Esophagus mucosa (tissue), 1 donor: ENCODE results near the gene MAP3K15. TPM values are rescaled to one million over a fixed set of nuclear protein-coding genes. Genes with fewer than 3 reads are reported as not detected.

Experiments used
- ATAC-seq: fragments of 200-7000 bp; cut with Tn5 transposase; one replicate; pipeline ENCODE4 v1.9.1; 2020
- total RNA-seq: library from RNA; stranded (reverse); gene quantifications from one replicate; pipeline ENCODE4 v1.2.4, GENCODE V29; 2023
- donor health status: DM: yes; HTN: yes; CAD: no.

Gene MAP3K15
- total RNA-seq, 1 donor from 2014 or later: not detected

DNA sequence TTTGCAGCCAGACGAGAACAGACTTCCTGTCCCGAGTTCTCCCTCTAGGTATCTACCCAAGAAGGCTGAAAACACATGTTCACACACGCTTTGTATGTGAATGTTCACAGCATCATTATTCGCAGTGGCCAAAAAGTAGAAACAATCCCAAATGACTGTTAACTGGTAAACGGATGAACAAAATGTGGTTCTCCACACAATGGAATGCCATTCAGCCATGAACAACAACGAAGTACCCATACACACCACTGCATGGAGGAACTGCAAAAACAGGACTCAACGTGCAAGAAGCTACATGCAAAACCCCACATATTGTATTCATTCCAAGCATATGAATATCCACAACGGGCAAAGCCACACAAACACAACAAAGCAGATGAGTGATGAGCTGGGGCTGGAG is 126.6 kb downstream of the MAP3K15 start:
- ATAC-seq: no peak

DNA sequence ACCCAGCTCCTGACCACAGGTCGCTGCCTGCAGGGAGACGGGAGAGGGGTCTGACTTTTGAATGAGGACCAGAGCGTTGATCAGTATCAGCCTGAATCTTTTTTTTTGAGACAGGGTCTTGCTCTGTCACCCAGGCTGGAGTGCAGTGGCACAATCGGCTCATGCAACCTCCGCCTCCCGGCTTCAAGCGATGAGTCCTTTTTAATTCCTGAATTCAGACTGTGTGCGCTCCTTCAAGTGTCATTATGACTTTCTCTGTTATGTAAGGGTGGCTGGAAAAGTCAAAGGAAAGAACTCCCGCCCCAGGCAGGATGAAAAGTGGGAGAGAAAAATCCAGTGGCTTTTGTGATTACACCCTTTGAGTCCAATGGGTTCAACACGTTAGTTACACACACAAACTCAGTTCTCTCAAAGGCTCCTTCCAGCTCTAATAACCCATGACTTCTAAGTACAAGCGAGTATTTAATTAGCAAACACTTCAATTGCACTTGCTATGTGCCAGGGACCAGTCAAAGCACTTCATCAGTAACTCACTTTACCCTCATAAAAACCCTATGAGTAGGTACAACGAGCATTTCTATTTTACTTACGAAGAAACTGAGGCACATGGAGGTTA is 127.1 kb downstream of the MAP3K15 start:
- no peak for ATAC-seq

DNA sequence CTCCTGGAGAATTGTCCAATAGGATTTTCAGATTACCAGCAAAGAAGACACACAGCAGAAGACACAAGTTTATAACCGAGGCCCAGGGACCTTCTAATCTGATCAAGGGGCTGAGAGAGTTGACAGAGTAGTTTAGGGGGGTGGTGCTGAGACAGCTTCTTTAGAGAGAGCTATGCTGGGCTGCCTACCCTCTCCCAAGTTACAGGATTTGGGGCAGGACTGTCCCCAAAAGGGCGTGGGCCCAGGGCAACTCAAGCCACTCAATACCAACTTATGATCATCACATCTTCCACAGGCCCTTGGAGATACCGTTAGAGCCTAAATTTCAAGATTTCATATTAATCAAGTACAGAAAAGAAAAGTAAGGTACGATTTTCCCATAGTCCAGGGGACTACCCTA is 128.6 kb downstream of the MAP3K15 start:
- ATAC-seq: no peak

DNA sequence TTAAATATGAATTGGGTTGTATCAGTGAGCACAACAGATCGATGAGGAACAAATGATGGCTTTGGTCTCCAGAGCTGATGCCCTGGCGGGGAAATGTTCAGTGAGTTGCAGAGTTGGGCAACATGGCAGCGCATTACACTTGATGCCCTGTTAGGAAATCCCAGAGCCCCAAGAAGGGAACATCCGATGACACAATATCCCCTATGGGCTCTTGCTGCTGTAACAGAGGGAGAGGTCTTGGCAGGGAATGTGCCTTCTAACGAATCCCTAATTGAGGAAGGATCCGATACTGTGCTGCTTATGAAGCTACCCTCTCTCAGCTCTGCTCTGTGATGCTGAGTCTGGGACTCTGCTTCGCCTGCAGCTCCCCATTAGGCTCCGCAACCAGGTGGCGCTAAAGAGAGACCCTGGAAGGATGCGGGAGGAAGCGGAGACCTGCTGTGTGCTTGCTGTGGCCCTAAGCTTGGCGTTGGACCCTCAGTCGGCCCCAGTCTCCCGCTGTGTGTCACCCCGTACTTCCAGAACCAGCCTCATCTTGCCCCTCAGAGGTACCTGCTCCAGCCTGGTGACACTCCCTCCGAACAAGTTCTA is 132.7 kb downstream of the MAP3K15 start:
- ATAC-seq: peak; percentile 22

DNA sequence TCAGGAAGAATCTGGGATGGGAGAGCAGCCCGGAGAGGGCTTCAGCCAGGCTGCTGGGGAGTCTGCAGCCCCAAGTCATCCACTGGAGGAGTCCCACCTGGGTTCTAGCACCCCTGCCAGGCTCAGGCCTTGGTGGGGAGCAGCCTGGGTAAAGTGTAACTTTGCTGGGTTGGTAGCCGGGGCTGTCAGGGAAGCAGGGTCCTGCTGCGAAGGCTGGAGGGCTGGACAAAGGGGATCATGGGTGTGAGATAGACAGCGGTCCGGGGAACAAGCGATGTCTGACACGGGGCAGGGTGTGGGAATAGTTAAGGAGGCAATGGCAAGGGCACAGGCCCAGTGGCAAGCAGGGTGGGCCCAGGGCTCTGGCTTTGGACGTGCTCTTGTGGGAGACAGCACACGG is 134.0 kb downstream of the MAP3K15 start:
- ATAC-seq: no peak

DNA sequence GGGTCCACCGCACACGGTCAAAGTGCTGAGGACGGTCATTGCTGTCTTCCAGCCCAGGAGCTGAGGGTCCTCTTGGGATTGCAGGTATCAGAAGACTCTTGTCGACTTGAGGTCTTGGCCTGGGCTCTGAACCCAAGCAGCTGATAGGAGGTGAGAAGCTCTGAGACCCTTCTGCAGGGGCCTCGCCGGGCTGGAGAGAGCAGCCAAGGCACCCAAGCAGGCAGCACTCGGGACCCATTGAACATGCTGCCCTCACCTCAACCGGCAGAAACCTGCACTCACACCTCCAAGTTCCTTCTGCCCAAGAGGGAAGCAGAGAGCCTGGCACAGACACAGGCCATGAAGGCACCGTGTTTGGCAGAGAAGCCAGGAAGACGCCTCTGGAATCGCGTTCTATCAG is 137.5 kb downstream of the MAP3K15 start:
- ATAC-seq: no peak

DNA sequence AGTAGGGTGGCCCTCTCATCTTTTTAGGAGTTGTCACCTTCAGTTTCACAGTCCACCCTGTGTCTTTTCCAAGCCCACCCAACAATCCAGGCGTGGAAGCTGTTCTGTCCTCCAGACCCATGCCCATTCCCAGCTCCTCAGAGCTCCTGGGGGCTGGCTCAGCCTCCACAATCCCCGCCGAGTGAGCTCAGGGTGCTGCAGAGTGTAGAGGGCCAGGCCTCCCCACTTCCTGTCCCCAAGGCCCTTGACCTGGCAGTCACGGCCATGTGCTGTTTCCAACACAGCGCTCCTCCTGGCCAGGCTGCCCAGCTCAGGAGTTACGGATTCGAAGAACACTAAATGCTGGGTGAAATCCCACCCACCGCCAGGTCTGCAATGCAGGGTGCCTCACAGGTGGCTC is 139.8 kb downstream of the MAP3K15 start:
- no peak for ATAC-seq

DNA sequence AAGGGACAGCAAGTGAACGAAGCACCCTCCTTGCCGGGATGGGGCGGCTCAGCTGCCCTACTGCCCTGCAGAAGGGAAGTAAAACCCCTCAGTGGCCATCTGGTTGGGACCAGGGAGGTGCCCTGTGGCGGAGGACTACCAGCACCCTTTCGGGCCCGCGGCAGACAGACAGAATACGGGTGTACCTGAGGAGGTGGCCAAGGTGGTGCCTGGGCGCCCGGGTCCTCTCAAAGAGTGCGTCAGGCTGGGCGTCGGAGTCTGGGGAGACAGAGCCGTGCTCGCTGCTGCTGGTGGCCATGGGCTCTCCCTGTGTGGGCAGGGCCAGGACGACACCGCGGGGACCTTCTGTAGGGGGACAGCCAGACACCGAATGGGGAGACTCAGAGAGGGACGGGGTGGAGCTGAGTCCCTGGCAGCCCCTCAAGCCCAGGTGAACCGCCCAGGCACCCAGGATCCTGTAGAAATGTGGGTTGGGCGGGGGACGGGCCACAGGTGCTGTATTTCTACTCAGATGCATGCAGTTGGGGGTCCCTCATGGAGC is 141.9 kb downstream of the MAP3K15 start:
- ATAC-seq: no peak

DNA sequence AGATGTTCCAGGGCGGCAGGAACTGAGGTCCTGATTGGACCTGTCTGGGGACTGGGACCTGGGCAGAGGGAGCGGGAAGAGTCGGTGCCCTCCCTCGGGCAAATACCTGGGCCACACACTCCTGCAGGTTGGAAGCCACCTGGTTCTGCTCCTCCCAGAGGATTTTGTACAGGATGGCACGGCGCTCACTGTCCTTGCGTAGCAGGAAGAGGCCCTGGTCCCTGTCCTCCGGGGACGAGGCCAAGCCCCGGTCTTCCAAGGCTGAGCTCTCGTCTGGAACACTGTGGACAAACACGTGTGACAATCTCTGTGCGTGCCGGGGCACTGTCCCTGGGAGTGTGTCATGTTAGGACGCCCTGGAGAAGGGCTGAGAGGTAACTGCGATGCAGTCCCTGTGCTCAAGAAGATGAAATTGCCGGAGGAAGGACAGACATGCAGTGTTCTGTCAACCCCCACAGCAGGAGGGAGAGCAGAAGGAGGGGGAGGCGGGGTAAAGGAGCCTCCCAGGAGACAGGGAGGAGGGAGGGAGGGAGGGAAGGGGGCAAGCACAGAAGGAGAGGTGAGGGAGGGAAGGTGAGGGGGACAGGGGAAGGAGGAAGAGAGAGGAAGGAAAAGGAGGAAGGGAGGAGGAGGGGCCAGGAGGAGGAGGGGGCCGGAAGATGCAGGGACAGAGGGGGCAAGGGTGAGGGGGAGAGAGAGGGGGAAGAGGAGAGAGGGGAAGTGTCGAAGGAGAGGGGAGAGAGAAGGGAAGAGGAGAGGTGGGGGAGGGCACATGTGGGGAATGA is 142.6 kb downstream of the MAP3K15 start:
- ATAC-seq: peak; percentile 43

DNA sequence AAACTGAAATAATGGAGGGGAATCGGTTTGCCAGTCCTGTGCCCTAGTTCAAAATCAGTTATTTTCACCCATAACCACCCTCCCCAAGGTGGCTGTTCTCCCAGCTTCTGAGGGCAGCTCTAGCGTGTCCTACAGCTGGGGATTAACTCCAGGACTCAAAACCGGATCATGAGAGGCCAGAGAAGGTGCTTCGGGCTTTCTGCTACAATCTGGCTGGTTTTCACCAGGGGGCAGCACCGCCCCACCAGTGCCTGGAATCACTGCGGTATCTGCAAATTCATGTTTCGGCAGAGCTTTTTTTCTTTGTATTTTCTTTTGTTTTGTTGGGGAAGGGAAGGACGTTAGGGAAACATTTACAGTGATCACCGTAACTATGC is 143.2 kb downstream of the MAP3K15 start:
- peak; percentile 68 for ATAC-seq

DNA sequence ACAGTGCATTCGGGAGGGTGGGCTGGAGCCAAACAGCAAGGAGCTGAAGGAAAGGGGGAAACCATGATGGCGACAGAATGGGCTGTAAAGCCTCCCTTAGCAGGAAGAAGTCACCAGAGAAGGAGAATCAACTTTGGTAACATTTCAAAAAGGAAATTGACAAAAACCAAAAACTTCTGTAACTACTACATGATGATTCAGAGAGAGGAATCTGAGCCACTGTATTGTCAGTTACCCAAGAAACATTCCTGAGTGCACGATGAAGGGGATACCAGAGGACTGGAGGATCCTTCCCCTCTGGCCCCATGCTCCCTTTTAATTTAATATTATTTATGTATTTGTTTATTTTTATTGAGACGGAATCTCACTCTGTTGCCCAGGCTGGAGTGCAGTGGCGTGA is 145.2 kb downstream of the MAP3K15 start:
- no peak for ATAC-seq

DNA sequence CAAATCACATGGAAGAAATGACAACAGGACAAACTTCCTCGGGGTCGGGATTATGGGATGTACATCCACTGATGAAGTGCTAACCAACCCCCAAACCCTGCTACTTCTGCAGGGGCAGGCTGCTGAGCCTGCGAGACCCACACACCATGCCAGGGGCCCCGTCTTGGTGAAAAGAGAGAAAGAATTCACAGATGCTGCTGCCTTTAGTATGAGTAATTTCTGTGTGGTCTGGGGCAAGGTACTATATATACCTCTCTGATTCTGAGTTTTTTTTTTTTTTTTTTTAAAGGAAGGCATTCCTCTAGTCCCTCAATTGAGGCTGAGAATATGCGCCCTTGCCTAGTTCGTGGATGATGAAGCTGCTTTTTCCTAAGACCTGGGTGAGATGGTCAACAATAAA is 146.7 kb downstream of the MAP3K15 start:
- ATAC-seq: no peak

DNA sequence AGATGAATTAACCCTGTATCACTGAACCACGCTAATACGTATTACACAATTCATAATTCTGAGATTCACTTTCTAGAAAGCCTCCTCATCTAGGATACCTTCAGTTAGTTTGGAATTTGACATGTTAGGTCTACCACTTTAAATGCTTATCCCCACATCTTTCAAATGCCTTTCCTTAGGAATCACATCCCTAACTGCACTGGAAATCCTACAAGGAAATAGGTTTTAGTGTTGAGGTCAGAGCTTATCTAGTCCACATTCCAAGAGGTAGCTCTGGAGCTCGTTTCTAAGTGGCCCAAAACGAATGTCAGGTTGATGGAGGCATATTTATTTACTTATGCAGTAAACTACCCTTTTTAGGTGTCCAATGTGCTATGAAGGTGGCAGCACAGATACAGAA is 153.6 kb downstream of the MAP3K15 start:
- no peak for ATAC-seq

DNA sequence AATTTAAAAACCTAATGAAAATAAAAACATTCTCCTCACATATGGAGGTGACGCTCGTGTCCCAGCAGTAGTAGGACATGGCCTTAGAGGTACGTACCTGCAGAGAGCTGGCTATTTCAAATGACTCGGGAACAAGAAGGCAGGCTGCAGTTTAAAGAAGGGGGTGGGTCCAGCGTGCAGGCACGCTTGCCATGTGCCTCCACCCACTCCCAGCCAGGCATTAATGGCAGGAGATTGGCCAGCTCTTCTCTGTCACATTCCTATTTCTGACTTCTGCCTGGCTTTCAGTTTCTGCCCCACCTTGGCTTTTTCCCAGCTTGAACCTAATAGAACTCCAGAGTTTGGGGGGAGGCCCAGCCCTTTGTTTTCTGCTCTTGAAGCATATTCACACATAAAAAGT is 154.4 kb downstream of the MAP3K15 start:
- no peak for ATAC-seq

DNA sequence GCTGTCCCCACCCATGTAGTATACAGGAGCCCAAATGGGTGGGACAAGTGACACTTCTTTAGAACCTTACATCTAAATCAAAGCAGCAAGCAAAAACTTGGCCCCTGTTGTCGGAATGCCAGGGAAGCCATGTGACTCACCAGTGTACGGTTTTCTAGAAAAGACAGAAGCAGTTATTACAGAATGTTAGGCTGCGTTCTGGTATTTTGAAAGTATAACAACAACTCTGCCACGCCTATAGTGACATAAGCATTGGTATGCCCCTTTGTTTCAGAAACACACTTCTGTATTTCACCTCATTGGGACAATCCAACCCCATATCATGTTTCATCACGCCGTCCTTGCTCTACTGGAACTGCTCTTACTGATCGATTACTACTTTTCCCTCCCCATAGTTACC is 156.8 kb downstream of the MAP3K15 start:
- no peak for ATAC-seq

DNA sequence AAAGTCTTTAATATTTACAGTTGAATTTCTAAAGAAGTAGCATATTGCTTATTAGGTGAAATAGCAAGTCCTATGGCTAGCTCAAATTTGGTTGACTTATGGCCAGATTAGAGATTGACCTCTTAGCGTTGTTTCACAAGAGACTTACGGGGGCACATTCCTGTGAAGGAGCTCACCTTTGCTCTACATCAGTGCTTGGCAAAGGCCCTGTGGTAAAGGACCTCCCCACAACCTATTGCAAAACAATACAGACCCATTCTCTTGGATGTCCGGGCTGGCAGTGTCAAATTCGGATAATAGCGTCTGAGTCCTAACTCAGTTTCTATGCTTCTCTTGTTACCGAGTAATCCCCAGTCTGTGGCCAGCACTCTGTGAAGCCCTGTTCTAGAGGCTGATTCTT is 160.7 kb downstream of the MAP3K15 start:
- no peak for ATAC-seq

DNA sequence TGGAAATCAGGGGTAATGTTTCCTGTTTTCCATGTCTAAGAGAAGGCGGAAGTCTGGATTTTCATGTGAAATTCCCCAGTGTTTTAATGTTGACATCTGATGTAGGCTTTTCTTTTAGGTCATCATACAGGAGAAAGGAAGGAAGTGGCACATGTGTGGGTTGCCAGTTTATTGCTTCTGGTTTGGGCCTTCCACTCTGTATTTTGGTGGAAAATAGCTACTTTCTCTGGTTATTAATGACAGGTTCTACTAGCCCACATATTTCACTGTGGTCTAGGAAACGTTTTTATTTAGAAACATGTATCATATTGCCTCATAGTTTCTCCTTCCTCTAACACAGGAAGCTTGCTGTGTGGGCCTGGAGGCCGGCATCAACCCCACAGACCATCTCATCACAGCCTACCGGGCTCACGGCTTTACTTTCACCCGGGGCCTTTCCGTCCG is 164.3 kb downstream of the MAP3K15 start:
- ATAC-seq: no peak

DNA sequence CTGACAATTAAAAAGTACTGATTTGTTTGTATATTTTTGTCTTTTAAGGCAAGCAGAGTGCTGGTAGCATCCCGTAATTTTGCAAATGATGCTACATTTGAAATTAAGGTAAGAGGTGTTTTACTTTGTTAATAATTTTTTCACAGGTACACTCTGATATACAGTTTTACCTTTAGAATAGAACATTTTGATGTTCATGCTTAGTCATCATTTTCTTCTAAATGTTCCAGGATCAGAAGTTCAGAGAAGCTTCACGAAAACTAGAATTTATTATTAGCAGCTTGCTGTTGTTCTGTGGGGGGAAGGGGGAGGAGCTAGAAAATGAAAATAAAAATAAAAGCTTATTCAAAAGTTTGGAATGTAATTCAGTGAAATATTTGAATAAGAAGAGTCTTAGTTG is 166.0 kb downstream of the MAP3K15 start:
- no peak for ATAC-seq

DNA sequence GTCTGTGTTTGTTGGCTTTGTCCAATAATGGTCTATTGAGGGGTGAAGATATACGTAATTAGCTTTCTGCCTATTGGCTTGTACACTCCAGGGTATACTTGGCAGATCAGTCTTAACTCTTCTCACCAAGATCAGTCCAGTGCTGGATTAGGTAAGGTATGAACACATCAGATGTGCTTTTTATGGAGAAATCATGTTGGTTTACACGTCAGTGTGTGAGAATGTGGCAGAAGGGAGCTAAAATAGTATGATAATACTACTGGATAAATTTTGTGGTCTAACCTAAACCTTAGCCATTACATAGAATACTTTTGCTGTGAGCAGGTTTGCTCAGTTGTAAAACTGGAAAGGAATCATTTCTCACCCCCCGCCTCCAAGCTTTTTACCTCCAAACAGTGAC is 167.4 kb downstream of the MAP3K15 start:
- no peak for ATAC-seq

DNA sequence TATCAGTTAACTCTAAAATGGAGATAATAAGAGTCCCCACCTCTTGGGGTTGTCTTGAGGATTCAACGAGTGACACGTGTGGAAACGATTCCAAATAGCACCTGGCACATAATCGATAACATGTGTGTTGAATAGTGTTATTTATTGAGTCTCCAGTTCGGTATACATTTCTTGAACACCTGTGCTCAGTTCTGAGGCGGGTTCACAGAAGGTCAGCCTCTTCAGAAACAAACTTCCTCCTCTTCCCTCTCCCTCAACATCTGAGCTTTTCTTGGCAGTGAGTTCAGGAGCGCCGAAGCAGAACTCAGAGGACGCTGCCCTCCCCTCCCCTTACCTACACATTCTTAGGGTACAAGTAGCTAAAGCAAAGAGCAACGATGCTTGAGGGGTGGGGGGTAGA is 170.6 kb downstream of the MAP3K15 start:
- ATAC-seq: no peak

DNA sequence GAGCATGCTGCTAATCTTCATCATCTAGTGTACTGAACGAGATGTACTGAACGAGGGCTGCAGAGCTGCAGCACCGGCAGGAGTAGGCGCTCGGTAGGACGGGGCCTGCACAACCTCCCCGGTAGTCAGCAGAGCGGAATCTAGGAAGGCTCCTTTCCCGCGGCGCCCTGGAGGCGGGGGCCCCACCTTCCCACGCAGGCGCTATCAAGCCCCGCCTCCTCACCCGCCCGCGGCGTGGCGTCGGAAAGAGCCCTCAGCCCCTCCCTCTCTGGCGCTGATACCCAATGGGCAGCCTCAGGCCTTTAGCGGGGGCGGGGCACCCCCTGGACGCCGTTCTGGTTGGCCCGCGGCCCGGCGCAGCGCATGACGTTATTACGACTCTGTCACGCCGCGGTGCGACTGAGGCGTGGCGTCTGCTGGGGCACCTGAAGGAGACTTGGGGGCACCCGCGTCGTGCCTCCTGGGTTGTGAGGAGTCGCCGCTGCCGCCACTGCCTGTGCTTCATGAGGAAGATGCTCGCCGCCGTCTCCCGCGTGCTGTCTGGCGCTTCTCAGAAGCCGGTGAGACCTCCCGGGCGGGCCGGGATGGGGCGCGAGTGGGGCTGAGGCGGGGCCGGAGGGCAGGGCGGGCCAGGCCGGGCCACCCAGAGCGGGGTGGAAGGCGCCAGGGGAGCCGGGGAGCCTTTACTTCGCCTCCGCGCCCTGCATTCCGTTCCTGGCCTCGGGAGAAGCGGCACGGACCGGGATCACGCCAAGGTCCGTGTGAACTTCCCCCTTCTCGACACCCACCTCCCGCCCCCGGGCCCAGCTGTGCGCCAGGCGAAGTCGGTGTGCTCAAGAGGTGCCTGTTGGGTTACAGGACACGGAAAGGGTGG is 171.5 kb downstream of the MAP3K15 start, which contains the start of gene PDHA1:
Gene PDHA1, plus strand, starts transcription at position 393 of the 874 bp plus-strand sequence. Its CDS starts 111 bp downstream, at position 504.
- peak; percentile 100 for ATAC-seq

DNA sequence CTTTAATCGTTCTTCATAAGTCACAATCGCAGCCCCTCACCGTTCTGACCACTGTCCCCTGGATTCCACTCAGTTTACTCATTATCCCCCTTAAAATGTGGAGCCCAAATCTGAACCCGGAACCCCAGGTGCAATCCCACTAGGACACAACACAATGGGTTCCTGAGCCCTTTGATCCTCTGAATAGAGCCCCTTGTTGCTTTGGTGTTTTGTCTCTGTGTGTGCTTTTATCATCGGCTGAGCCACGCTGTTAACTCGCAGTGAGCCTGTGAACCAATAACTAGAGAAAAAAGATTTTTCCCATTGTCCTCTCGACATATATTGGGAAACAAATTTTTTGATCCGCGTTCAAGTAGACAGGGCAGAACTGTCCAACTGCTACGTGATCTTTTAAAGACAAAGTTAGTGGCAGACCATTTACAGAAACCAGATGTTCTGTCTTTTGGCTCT is 172.2 kb downstream of the MAP3K15 start:
- no peak for ATAC-seq
